Vagina (tissue), 2 donors: Measurements from ENCODE around the gene ERAS. TPM values are rescaled to one million over a fixed set of nuclear protein-coding genes. Genes with fewer than 3 reads are reported as not detected.

Experiments used
- DNase-seq, 2 donors: peaks; one replicate each; pipeline ENCODE4 v3.0.0-alpha.2; 2017; ENCODE audit errors: extremely low spot score in 2 of 2
- H3K27ac ChIP-seq: fragments of 200-600 bp; sonication (generic); one replicate; pipeline ENCODE4 v1.5.1; 2019
- H3K27me3 ChIP-seq: fragments of 200-600 bp; sonication (generic); one replicate; pipeline ENCODE4 v1.5.1; 2019
- H3K36me3 ChIP-seq, 2 donors: fragments of 200-600 bp; sonication (generic); one replicate each; pipeline ENCODE4 v1.5.1; 2017 to 2019
- H3K4me1 ChIP-seq: fragments of 200-600 bp; sonication (generic); one replicate; pipeline ENCODE4 v1.5.1; 2019
- H3K4me3 ChIP-seq, 2 donors: fragments of 200-600 bp; sonication (generic); 1 replicate in 1 of 2; 2 replicates in 1 of 2; pipeline ENCODE4 v1.5.1; 2016 to 2019
- H3K9me3 ChIP-seq: fragments of 200-600 bp; sonication (generic); one replicate; pipeline ENCODE4 v1.5.1; 2019
- POLR2A ChIP-seq, 2 donors: fragments of 450-650 bp; IDR thresholded peaks; one replicate each; pipeline ENCODE4 v1.6.1; 2017; ENCODE audit warnings: antibody characterized with exemption in 2 of 2, mild to moderate bottlenecking in 2 of 2, moderate library complexity in 2 of 2
- POLR2AphosphoS5 ChIP-seq, 2 donors: sonication (generic); formaldehyde crosslinking; IDR thresholded peaks; one replicate each; pipeline ENCODE4 v1.9.0; 2017; ENCODE audit warnings: antibody characterized with exemption in 2 of 2, mild to moderate bottlenecking in 2 of 2, low read depth in 1 of 2; ENCODE audit not compliant: insufficient read depth in 1 of 2
- intact Hi-C: fragments of 100-400 bp; cut with DNase I; formaldehyde crosslinking; loops from one replicate; pipeline ENCODE4 v1.15.1; 2023
- total RNA-seq: library from RNA; depleted of rRNA; stranded (reverse); fragments of >200 nt; gene quantifications from one replicate; pipeline ENCODE4 v1.2.3, GENCODE V29; 2016
- TF ChIP-seq, protein P1 (sequence below), 3 experiments: fragments of 450-650 bp in 2 of 3; fragments of 200-600 bp in 1 of 3; sonication (generic) in 1 of 3; IDR thresholded peaks; one replicate each; pipeline ENCODE4 v1.5.1; 2017 to 2019; ENCODE audit warnings: antibody characterized with exemption in 3 of 3, mild to moderate bottlenecking in 2 of 3, moderate library complexity in 2 of 3

ERAS gene
- total RNA-seq, 1 donor from 2014 or later, result not detected

DNA sequence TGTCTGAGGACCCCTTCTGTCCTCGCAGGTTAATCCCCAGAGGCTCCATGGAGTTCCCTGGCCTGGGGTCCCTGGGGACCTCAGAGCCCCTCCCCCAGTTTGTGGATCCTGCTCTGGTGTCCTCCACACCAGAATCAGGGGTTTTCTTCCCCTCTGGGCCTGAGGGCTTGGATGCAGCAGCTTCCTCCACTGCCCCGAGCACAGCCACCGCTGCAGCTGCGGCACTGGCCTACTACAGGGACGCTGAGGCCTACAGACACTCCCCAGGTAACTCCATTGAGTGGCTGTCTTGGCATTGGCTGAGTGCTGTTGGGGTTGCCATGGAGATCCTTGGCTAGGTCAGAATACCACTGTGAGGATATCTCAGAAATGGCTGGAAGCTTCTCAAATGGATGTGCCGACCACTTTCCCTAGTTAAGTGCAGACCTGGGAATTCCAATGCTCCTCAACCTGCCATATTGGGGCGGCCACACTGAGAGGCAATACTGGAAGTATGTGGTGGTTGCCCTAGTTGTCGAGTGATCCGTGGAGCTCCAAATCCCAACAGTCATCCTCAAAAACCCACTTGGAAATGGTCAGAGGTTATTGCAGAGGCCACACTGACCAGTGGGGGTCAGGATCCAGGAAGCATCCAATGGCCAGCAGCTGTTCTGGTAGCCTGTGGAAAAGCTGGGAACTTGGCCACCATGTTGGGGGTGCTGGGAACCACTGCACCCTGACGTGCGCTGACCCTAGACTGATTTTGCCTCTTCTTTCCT, 35.1 kb upstream of the ERAS start:
- DNase-seq, result no peak
- H3K27me3 ChIP-seq, result no peaks in the 10 kb centered on the region
- H3K9me3 ChIP-seq, result no peaks in the 10 kb centered on the region
- TF ChIP-seq POLR2A (IDR thresholded peaks at IDR 0.05) (no peak), POLR2AphosphoS5 (IDR thresholded peaks at IDR 0.05; ENCODE audit: insufficient read depth in 1 of 2, low read depth in 1 of 2) (no peak)
- TF ChIP-seq, protein P1, sequence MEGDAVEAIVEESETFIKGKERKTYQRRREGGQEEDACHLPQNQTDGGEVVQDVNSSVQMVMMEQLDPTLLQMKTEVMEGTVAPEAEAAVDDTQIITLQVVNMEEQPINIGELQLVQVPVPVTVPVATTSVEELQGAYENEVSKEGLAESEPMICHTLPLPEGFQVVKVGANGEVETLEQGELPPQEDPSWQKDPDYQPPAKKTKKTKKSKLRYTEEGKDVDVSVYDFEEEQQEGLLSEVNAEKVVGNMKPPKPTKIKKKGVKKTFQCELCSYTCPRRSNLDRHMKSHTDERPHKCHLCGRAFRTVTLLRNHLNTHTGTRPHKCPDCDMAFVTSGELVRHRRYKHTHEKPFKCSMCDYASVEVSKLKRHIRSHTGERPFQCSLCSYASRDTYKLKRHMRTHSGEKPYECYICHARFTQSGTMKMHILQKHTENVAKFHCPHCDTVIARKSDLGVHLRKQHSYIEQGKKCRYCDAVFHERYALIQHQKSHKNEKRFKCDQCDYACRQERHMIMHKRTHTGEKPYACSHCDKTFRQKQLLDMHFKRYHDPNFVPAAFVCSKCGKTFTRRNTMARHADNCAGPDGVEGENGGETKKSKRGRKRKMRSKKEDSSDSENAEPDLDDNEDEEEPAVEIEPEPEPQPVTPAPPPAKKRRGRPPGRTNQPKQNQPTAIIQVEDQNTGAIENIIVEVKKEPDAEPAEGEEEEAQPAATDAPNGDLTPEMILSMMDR (IDR thresholded peaks at IDR 0.05), result no peak
- no peaks in the 10 kb centered on the region for H3K4me1 ChIP-seq
- no peaks in the 10 kb centered on the region for H3K36me3 ChIP-seq
- no peak overlapping the region for H3K27ac ChIP-seq
- intact Hi-C loops, result no loop called here
- H3K4me3 ChIP-seq, result no peak overlapping the region

DNA sequence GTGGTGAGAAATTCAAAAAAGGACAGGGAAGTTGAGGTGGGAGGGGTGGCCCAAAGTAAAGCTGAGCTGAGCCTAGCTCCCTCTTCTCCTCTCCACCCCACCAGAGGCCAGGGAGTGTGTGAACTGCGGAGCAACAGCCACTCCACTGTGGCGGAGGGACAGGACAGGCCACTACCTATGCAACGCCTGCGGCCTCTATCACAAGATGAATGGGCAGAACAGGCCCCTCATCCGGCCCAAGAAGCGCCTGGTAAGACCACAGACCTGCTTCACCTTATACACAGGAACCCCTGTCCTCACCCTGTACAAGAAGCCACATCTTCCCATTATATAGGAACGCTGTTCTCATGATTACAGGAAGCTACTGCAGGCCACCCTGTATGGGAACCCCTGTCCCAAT, 34.1 kb upstream of the ERAS start:
- Histone ChIP-seq H3K4me3 (no peak overlapping the region), H3K27ac (no peak overlapping the region), H3K36me3 (no peaks in the 10 kb centered on the region), H3K9me3 (no peaks in the 10 kb centered on the region), H3K4me1 (no peaks in the 10 kb centered on the region), H3K27me3 (no peaks in the 10 kb centered on the region)
- DNase-seq, result no peak
- intact Hi-C loops, result no loop called here
- no peak for TF ChIP-seq POLR2A (IDR thresholded peaks at IDR 0.05)
- no peak for TF ChIP-seq POLR2AphosphoS5 (IDR thresholded peaks at IDR 0.05; ENCODE audit: insufficient read depth in 1 of 2, low read depth in 1 of 2)
- TF ChIP-seq, protein P1 (IDR thresholded peaks at IDR 0.05), result no peak

DNA sequence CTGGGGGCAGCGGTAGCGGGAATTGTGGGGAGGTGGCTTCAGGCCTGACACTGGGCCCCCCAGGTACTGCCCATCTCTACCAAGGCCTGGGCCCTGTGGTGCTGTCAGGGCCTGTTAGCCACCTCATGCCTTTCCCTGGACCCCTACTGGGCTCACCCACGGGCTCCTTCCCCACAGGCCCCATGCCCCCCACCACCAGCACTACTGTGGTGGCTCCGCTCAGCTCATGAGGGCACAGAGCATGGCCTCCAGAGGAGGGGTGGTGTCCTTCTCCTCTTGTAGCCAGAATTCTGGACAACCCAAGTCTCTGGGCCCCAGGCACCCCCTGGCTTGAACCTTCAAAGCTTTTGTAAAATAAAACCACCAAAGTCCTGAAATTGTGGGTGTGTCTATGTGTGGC, 32.4 kb upstream of the ERAS start:
- H3K4me3 ChIP-seq, result no peak overlapping the region
- DNase-seq, result no peak
- intact Hi-C loops, result no loop called here
- no peaks in the 10 kb centered on the region for H3K27me3 ChIP-seq
- H3K9me3 ChIP-seq, result no peaks in the 10 kb centered on the region
- no peaks in the 10 kb centered on the region for H3K36me3 ChIP-seq
- H3K4me1 ChIP-seq, result no peaks in the 10 kb centered on the region
- no peak overlapping the region for H3K27ac ChIP-seq
- TF ChIP-seq, protein P1 (IDR thresholded peaks at IDR 0.05), result no peak
- no peak for TF ChIP-seq POLR2AphosphoS5 (IDR thresholded peaks at IDR 0.05; ENCODE audit: insufficient read depth in 1 of 2, low read depth in 1 of 2)
- no peak for TF ChIP-seq POLR2A (IDR thresholded peaks at IDR 0.05)

DNA sequence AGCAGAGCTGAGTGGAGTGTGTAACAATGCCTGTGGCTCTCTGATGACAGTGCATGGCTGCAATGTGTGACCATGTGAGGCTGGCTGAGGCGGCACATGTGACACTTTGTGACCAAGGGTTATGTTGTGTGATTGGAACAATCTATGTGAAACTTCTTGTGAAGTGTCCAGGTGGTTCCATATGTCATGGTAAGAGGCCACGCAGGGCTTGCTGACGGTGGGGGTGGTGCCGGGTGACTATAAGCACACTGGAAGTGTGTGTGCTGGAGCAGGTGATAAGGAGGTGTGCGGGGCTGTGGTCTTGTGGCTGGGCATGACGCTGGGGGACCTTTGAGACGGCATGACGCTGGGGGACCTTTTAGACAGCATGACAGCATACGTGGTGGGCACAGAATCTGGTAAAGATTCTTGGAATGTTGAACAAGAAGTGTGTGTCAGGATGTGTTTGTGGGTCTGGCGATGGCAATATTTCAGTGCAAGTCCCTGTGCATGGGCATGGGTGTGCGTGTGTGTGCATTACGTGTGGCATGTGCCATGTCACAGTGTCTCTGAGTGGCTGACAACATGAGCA, 31.9 kb upstream of the ERAS start:
- H3K36me3 ChIP-seq, result no peaks in the 10 kb centered on the region
- TF ChIP-seq POLR2A (IDR thresholded peaks at IDR 0.05), result no peak
- TF ChIP-seq POLR2AphosphoS5 (IDR thresholded peaks at IDR 0.05; ENCODE audit: insufficient read depth in 1 of 2, low read depth in 1 of 2), result no peak
- TF ChIP-seq, protein P1 (IDR thresholded peaks at IDR 0.05), result no peak
- no peaks in the 10 kb centered on the region for H3K4me1 ChIP-seq
- H3K4me3 ChIP-seq, result no peak overlapping the region
- DNase-seq, result no peak
- H3K27me3 ChIP-seq, result no peaks in the 10 kb centered on the region
- H3K9me3 ChIP-seq, result no peaks in the 10 kb centered on the region
- intact Hi-C loops, result no loop called here
- no peak overlapping the region for H3K27ac ChIP-seq

DNA sequence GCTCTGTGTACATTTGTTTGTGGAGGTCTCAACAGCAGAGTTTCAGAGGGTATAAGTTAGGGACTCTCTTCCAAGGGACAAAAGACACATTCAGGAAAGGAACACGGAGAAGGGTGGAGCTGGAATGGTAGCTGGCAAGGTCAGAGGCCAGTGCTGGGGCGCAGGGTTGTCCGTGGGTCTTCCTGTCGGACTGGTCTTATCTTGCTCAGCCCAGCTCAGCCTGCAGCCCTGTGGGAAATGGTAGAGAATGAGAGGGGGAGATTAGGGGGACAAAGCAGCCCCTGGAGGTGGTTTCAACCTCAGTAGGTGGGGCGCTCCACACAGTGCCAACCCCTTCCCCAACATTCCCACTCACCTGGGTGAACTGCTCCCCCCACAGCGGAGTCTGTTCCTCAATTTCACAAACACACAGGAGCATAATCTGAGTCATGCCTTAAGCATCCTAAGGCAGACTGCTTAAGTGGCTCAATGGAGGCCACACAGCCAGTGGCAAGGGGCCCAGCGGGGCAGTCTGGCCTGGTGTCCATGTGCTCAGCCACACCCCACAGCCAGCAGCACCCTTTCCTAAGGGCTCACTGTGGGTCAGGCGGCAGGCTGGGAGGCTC, 31.3 kb upstream of the ERAS start:
- no peak for DNase-seq
- no peak overlapping the region for H3K4me3 ChIP-seq
- no peaks in the 10 kb centered on the region for H3K4me1 ChIP-seq
- TF ChIP-seq, protein P1 (IDR thresholded peaks at IDR 0.05), result no peak
- no peak for TF ChIP-seq POLR2AphosphoS5 (IDR thresholded peaks at IDR 0.05; ENCODE audit: insufficient read depth in 1 of 2, low read depth in 1 of 2)
- no peak for TF ChIP-seq POLR2A (IDR thresholded peaks at IDR 0.05)
- no peaks in the 10 kb centered on the region for H3K27me3 ChIP-seq
- intact Hi-C loops, result no loop called here
- H3K27ac ChIP-seq, result no peak overlapping the region
- no peaks in the 10 kb centered on the region for H3K9me3 ChIP-seq
- no peaks in the 10 kb centered on the region for H3K36me3 ChIP-seq
